HepG2 (cell line): Measurements from ENCODE around the gene TMEM187.

Experiments used
- CTCF ChIP-seq: sonication (generic); formaldehyde crosslinking; IDR thresholded peaks from 2 replicates; pipeline ENCODE4 v1.5.0; 2020; ENCODE audit warnings: mild to moderate bottlenecking, missing genetic modification reagents, moderate library complexity
- HDAC2 ChIP-seq: sonication (generic); formaldehyde crosslinking; IDR thresholded peaks from 2 replicates; pipeline ENCODE4 v1.4.0; 2020; ENCODE audit warnings: missing genetic modification reagents
- MAX ChIP-seq: IDR thresholded peaks from 2 replicates; pipeline ENCODE4 v1.6.1; 2012; ENCODE audit warnings: inconsistent platforms
- NFKB2 ChIP-seq: sonication (generic); formaldehyde crosslinking; IDR thresholded peaks from 2 replicates; pipeline ENCODE4 v1.4.0; 2020; ENCODE audit warnings: missing genetic modification reagents, borderline replicate concordance
- NONO ChIP-seq, 2 experiments: fragments of 450-650 bp in 1 of 2; sonication (generic) in 1 of 2; formaldehyde crosslinking in 1 of 2; IDR thresholded peaks in 1 of 2; conservative IDR thresholded peaks in 1 of 2; 2 replicates each; pipeline versions ENCODE4 v1.6.1 to v1.8.0; 2017 to 2022; ENCODE audit warnings: mild to moderate bottlenecking in 1 of 2, missing genetic modification reagents in 1 of 2, moderate library complexity in 1 of 2
- NR2C2 ChIP-seq: sonication (generic); formaldehyde crosslinking; IDR thresholded peaks from 2 replicates; pipeline ENCODE4 v1.4.0; 2020; ENCODE audit warnings: missing genetic modification reagents, mild to moderate bottlenecking, moderate library complexity, borderline replicate concordance
- REST ChIP-seq, 2 experiments: IDR thresholded peaks; 2 replicates each; pipeline ENCODE4 v1.6.1; 2011 to 2012; ENCODE audit warnings: low read length in 2 of 2, borderline replicate concordance in 1 of 2, low read depth in 1 of 2, mild to moderate bottlenecking in 1 of 2, moderate library complexity in 1 of 2
- SMC3 ChIP-seq: IDR thresholded peaks from 2 replicates; pipeline ENCODE4 v1.6.1; 2011; ENCODE audit warnings: low read length, improper control_type of control experiment
- ZC3H13 ChIP-seq: sonication (generic); formaldehyde crosslinking; IDR thresholded peaks from 2 replicates; pipeline ENCODE4 v1.8.1; 2023; ENCODE audit warnings: mild to moderate bottlenecking, missing genetic modification reagents, moderate library complexity
- ZFP36 ChIP-seq: fragments of 150-350 bp; IDR thresholded peaks from 2 replicates; pipeline ENCODE4 v1.6.1; 2018; ENCODE audit warnings: borderline replicate concordance, low read length, low read depth; ENCODE audit not compliant: partially characterized antibody
- ZNF232 ChIP-seq: sonication (generic); formaldehyde crosslinking; IDR thresholded peaks from 2 replicates; pipeline ENCODE4 v1.4.0; 2020; ENCODE audit warnings: missing genetic modification reagents, borderline replicate concordance

DNA sequence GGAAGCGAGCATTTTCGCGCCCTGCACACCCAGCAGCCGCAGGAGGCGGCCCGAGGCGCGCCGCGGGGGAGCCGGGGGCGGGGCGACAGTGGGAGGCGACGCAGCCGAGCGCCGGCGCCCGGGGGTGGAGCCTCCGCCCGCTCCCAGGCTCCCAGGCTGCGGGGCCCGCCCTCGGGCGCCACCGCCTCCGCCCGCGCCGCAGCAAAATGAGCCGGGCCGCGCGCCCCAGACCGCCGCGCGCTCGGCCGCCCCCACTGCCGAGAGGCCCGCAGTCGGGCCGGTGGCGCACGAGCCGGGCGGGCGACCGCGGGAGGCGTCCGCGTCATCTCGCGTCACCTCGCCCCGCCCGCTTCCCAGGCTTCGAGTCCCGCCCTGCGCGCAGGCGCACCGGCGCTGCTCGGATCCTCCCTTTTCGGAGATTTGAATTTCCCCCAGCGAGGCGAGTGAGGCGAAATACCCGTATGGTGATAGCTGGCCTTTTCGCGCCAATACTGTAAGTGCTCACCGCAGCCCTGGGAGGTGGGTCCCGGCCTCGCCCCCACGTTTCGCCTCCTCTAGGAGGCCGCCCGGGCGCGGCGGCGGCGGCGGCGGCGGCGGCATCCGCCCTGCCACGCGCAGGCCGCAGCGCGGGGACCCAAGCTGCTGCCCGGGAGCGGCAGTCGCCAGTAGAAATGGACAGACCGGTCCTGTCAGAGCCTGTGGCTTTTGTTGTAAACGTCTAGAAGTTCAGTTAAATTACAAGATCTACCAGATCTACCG, at the start of gene TMEM187:
- TF ChIP-seq HDAC2 (CRISPR knock-in tag) = no peak
- TF ChIP-seq NR2C2 = no peak
- no peak for TF ChIP-seq MAX
- TF ChIP-seq CTCF (CRISPR knock-in tag) = no peak
- no peak for TF ChIP-seq NFKB2 (CRISPR knock-in tag)
- no peak for TF ChIP-seq REST (IDR thresholded peaks at IDR 0.05; ENCODE audit: borderline replicate concordance in 1 of 2, low read depth in 1 of 2, low read length in 2 of 2)
- no peak for TF ChIP-seq SMC3
- no peak for TF ChIP-seq ZFP36
- TF ChIP-seq ZC3H13 (CRISPR knock-in tag) = 0 out of 2 replicates have a peak, but pooled peaks have one; percentile 24
- TF ChIP-seq ZNF232 (CRISPR knock-in tag) = no peak
- no peak for TF ChIP-seq NONO (IDR thresholded peaks at IDR 0.05)
- TF ChIP-seq NONO (CRISPR knock-in tag; conservative IDR thresholded peaks at IDR 0.05) = no peak
